Testis (tissue), 2 donors: ENCODE data around the gene VWA3A.

Experiments used
- POLR2A ChIP-seq: fragments of 450-650 bp; IDR thresholded peaks from one replicate; pipeline ENCODE4 v1.6.1; 2017; ENCODE audit warnings: antibody characterized with exemption, mild to moderate bottlenecking, moderate library complexity
- TF ChIP-seq, protein P1 (sequence below), 3 experiments: fragments of 450-650 bp in 2 of 3; fragments of 200-600 bp in 1 of 3; sonication (generic) in 1 of 3; IDR thresholded peaks; one replicate each; pipeline ENCODE4 v1.5.1; 2016 to 2019; ENCODE audit warnings: antibody characterized with exemption in 3 of 3, mild to moderate bottlenecking in 2 of 3, moderate library complexity in 1 of 3

DNA sequence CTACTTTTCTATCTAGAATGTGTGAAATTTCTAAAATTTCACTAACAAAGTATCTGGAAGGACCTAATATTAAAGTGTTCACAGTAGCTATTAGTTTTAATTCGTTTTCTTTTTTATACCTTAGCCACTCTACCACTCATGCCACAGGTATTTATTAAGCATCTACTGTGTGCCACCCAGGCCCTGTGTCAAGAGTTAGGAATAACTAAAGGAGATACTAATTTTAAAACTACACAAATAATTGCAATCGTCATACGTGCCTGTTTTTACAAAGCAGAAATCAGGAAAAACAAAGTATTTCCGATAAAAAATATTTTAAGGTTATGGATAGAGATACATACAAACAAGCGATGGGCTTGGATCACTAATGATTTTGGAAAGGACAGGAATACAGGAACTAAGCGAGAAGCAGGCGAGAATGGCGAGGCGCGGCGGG lies 113.3 kb downstream of the VWA3A start:
- TF ChIP-seq, protein P1, sequence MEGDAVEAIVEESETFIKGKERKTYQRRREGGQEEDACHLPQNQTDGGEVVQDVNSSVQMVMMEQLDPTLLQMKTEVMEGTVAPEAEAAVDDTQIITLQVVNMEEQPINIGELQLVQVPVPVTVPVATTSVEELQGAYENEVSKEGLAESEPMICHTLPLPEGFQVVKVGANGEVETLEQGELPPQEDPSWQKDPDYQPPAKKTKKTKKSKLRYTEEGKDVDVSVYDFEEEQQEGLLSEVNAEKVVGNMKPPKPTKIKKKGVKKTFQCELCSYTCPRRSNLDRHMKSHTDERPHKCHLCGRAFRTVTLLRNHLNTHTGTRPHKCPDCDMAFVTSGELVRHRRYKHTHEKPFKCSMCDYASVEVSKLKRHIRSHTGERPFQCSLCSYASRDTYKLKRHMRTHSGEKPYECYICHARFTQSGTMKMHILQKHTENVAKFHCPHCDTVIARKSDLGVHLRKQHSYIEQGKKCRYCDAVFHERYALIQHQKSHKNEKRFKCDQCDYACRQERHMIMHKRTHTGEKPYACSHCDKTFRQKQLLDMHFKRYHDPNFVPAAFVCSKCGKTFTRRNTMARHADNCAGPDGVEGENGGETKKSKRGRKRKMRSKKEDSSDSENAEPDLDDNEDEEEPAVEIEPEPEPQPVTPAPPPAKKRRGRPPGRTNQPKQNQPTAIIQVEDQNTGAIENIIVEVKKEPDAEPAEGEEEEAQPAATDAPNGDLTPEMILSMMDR (IDR thresholded peaks at IDR 0.05), result no peak
- TF ChIP-seq POLR2A, result no peak
